ENCODE measurements around the gene C11orf68.

Gene C11orf68

GRCh38 chr11:65941720-65942310, 23.0 kb upstream of the C11orf68 start:
- Histone ChIP-seq H3K9me3 (replicated peaks; ENCODE audit: low read length) (no peaks in the 10 kb centered on the region), H3K27me3 (ENCODE audit: control insufficient read depth, insufficient read depth, low read length) (no peaks in the 10 kb centered on the region), H3K36me3 (ENCODE audit: insufficient read depth, low read length) (no peaks in the 10 kb centered on the region), H3K4me3 (ENCODE audit: low read length) (peak overlapping the region; percentile 33), H3K4me1 (ENCODE audit: control insufficient read depth, insufficient read depth, low read length) (peaks cover 23% of the 10 kb centered on the region), H3K9ac (ENCODE audit: low read depth, low read length) (peak overlapping the region; percentile 49), H3K4me2 (ENCODE audit: low read length) (peak overlapping the region; percentile 76)

- no peaks in the 10 kb centered on the region for H3K36me3 ChIP-seq (ENCODE audit: insufficient read depth, low read length)
These were observed 18.9 kb upstream of the C11orf68 start for GRCh38 chr11:65937766-65938165.

GRCh38 chr11:65934014-65934413, 15.2 kb upstream of the C11orf68 start:
- Histone ChIP-seq H3K4me2 (ENCODE audit: low read length) (no peak overlapping the region), H3K9ac (ENCODE audit: low read depth, low read length) (no peak overlapping the region), H3K36me3 (ENCODE audit: insufficient read depth, low read length) (no peaks in the 10 kb centered on the region), H3K4me1 (ENCODE audit: control insufficient read depth, insufficient read depth, low read length) (no peaks in the 10 kb centered on the region), H3K27me3 (ENCODE audit: control insufficient read depth, insufficient read depth, low read length) (no peaks in the 10 kb centered on the region), H3K9me3 (replicated peaks; ENCODE audit: low read length) (no peaks in the 10 kb centered on the region), H3K4me3 (ENCODE audit: low read length) (no peak overlapping the region)

More at GRCh38 chr11:65937766-65938165, 18.9 kb upstream of the C11orf68 start:
- Histone ChIP-seq H3K9me3 (replicated peaks; ENCODE audit: low read length) (no peaks in the 10 kb centered on the region), H3K4me1 (ENCODE audit: control insufficient read depth, insufficient read depth, low read length) (peaks cover 23% of the 10 kb centered on the region), H3K9ac (ENCODE audit: low read depth, low read length) (no peak overlapping the region), H3K4me2 (ENCODE audit: low read length) (no peak overlapping the region), H3K27me3 (ENCODE audit: control insufficient read depth, insufficient read depth, low read length) (no peaks in the 10 kb centered on the region), H3K4me3 (ENCODE audit: low read length) (no peak overlapping the region)

GRCh38 chr11:65932558-65932919, 13.7 kb upstream of the C11orf68 start:
- H3K9me3 ChIP-seq (replicated peaks; ENCODE audit: low read length) = no peaks in the 10 kb centered on the region
- H3K27me3 ChIP-seq (ENCODE audit: control insufficient read depth, insufficient read depth, low read length) = no peaks in the 10 kb centered on the region
- no peak overlapping the region for H3K4me2 ChIP-seq (ENCODE audit: low read length)
- H3K4me1 ChIP-seq (ENCODE audit: control insufficient read depth, insufficient read depth, low read length) = no peaks in the 10 kb centered on the region
- H3K36me3 ChIP-seq (ENCODE audit: insufficient read depth, low read length) = no peaks in the 10 kb centered on the region
- no peak overlapping the region for H3K4me3 ChIP-seq (ENCODE audit: low read length)
- no peak overlapping the region for H3K9ac ChIP-seq (ENCODE audit: low read depth, low read length)

- Histone ChIP-seq H3K36me3 (ENCODE audit: insufficient read depth, low read length) (peaks cover 2% of the 10 kb centered on the region), H3K27me3 (ENCODE audit: control insufficient read depth, insufficient read depth, low read length) (no peaks in the 10 kb centered on the region), H3K4me3 (ENCODE audit: low read length) (no peak overlapping the region), H3K4me1 (ENCODE audit: control insufficient read depth, insufficient read depth, low read length) (no peaks in the 10 kb centered on the region), H3K9ac (ENCODE audit: low read depth, low read length) (no peak overlapping the region), H3K9me3 (replicated peaks; ENCODE audit: low read length) (no peaks in the 10 kb centered on the region), H3K4me2 (ENCODE audit: low read length) (no peak overlapping the region)
These were observed 13.1 kb upstream of the C11orf68 start for GRCh38 chr11:65931773-65932557.

GRCh38 chr11:65928667-65929066, 9.8 kb upstream of the C11orf68 start:
- H3K27me3 ChIP-seq (ENCODE audit: control insufficient read depth, insufficient read depth, low read length) = no peaks in the 10 kb centered on the region
- H3K4me1 ChIP-seq (ENCODE audit: control insufficient read depth, insufficient read depth, low read length) = no peaks in the 10 kb centered on the region
- H3K4me3 ChIP-seq (ENCODE audit: low read length) = no peak overlapping the region
- peaks cover 20% of the 10 kb centered on the region for H3K36me3 ChIP-seq (ENCODE audit: insufficient read depth, low read length)
- H3K9me3 ChIP-seq (replicated peaks; ENCODE audit: low read length) = no peaks in the 10 kb centered on the region
- no peak overlapping the region for H3K9ac ChIP-seq (ENCODE audit: low read depth, low read length)
- no peak overlapping the region for H3K4me2 ChIP-seq (ENCODE audit: low read length)

- H3K4me1 ChIP-seq (ENCODE audit: control insufficient read depth, insufficient read depth, low read length) = no peaks in the 10 kb centered on the region
- H3K4me2 ChIP-seq (ENCODE audit: low read length) = no peak overlapping the region
- H3K9ac ChIP-seq (ENCODE audit: low read depth, low read length) = no peak overlapping the region
- peaks cover 25% of the 10 kb centered on the region for H3K36me3 ChIP-seq (ENCODE audit: insufficient read depth, low read length)
- no peaks in the 10 kb centered on the region for H3K27me3 ChIP-seq (ENCODE audit: control insufficient read depth, insufficient read depth, low read length)
- H3K4me3 ChIP-seq (ENCODE audit: low read length) = no peak overlapping the region
- no peaks in the 10 kb centered on the region for H3K9me3 ChIP-seq (replicated peaks; ENCODE audit: low read length)
These were observed 9.1 kb upstream of the C11orf68 start for GRCh38 chr11:65927904-65928397.

- H3K4me2 ChIP-seq (ENCODE audit: low read length) = no peak overlapping the region
- no peaks in the 10 kb centered on the region for H3K27me3 ChIP-seq (ENCODE audit: control insufficient read depth, insufficient read depth, low read length)
- no peak overlapping the region for H3K4me3 ChIP-seq (ENCODE audit: low read length)
- peaks cover 48% of the 10 kb centered on the region for H3K36me3 ChIP-seq (ENCODE audit: insufficient read depth, low read length)
- H3K9ac ChIP-seq (ENCODE audit: low read depth, low read length) = no peak overlapping the region
- H3K9me3 ChIP-seq (replicated peaks; ENCODE audit: low read length) = no peaks in the 10 kb centered on the region
- H3K4me1 ChIP-seq (ENCODE audit: control insufficient read depth, insufficient read depth, low read length) = peaks cover 14% of the 10 kb centered on the region
These were observed 6.5 kb upstream of the C11orf68 start for GRCh38 chr11:65925397-65925796.

- H3K36me3 ChIP-seq (ENCODE audit: insufficient read depth, low read length) = peaks cover 58% of the 10 kb centered on the region
- no peaks in the 10 kb centered on the region for H3K9me3 ChIP-seq (replicated peaks; ENCODE audit: low read length)
- peaks cover 22% of the 10 kb centered on the region for H3K4me1 ChIP-seq (ENCODE audit: control insufficient read depth, insufficient read depth, low read length)
- H3K27me3 ChIP-seq (ENCODE audit: control insufficient read depth, insufficient read depth, low read length) = no peaks in the 10 kb centered on the region
- no peak overlapping the region for H3K4me3 ChIP-seq (ENCODE audit: low read length)
- H3K9ac ChIP-seq (ENCODE audit: low read depth, low read length) = no peak overlapping the region
- peak overlapping the region; percentile 37 for H3K4me2 ChIP-seq (ENCODE audit: low read length)
These were observed 3.7 kb upstream of the C11orf68 start for GRCh38 chr11:65922565-65922964.

- H3K27me3 ChIP-seq (ENCODE audit: control insufficient read depth, insufficient read depth, low read length) = no peaks in the 10 kb centered on the region
- peaks cover 29% of the 10 kb centered on the region for H3K4me1 ChIP-seq (ENCODE audit: control insufficient read depth, insufficient read depth, low read length)
- H3K4me3 ChIP-seq (ENCODE audit: low read length) = no peak overlapping the region
- no peak overlapping the region for H3K9ac ChIP-seq (ENCODE audit: low read depth, low read length)
- H3K9me3 ChIP-seq (replicated peaks; ENCODE audit: low read length) = no peaks in the 10 kb centered on the region
- peak overlapping the region; percentile 37 for H3K4me2 ChIP-seq (ENCODE audit: low read length)
- H3K36me3 ChIP-seq (ENCODE audit: insufficient read depth, low read length) = peaks cover 62% of the 10 kb centered on the region
These were observed 3.0 kb upstream of the C11orf68 start for GRCh38 chr11:65921876-65922275.

- Histone ChIP-seq H3K4me2 (ENCODE audit: low read length) (peak overlapping the region; percentile 93), H3K36me3 (ENCODE audit: insufficient read depth, low read length) (peaks cover 64% of the 10 kb centered on the region), H3K4me1 (ENCODE audit: control insufficient read depth, insufficient read depth, low read length) (peaks cover 37% of the 10 kb centered on the region), H3K9ac (ENCODE audit: low read depth, low read length) (peak overlapping the region; percentile 88), H3K9me3 (replicated peaks; ENCODE audit: low read length) (no peaks in the 10 kb centered on the region), H3K27me3 (ENCODE audit: control insufficient read depth, insufficient read depth, low read length) (no peaks in the 10 kb centered on the region), H3K4me3 (ENCODE audit: low read length) (peak overlapping the region; percentile 93)
These were observed 2.2 kb upstream of the C11orf68 start for GRCh38 chr11:65921033-65921555.

Data from skeletal muscle satellite cell (primary cell).